Endothelial cell of umbilical vein (primary cell): Measurements from ENCODE around the gene ELMOD3.

Experiments
- EZH2 ChIP-seq: IDR thresholded peaks from 2 replicates; pipeline ENCODE4 v1.6.1; 2012; ENCODE audit warnings: borderline replicate concordance, low read depth, mild to moderate bottlenecking, moderate library complexity, low read length, inconsistent platforms; ENCODE audit not compliant: severe bottlenecking
- FOS ChIP-seq: IDR thresholded peaks from 2 replicates; pipeline ENCODE4 v1.6.1; 2011; ENCODE audit warnings: mild to moderate bottlenecking, low read length, moderate library complexity, borderline replicate concordance; ENCODE audit not compliant: insufficient read depth
- GATA2 ChIP-seq: IDR thresholded peaks from 2 replicates; pipeline ENCODE4 v1.7.0; 2011; ENCODE audit warnings: low read depth, mild to moderate bottlenecking, moderate library complexity, mixed read lengths, low read length; ENCODE audit not compliant: insufficient read length, insufficient read depth
- MYC ChIP-seq: IDR thresholded peaks from one replicate; pipeline ENCODE4 v1.6.1; 2011; ENCODE audit warnings: mild to moderate bottlenecking, low read depth, low read length
- POLR2A ChIP-seq: IDR thresholded peaks from 2 replicates; pipeline ENCODE4 v1.6.1; 2012; ENCODE audit warnings: low read depth, mild to moderate bottlenecking, control low read depth, low read length
- POLR2AphosphoS5 ChIP-seq: IDR thresholded peaks from 2 replicates; pipeline ENCODE4 v1.6.1; 2012; ENCODE audit warnings: low read depth, mild to moderate bottlenecking, control low read depth, low read length, moderate library complexity; ENCODE audit not compliant: insufficient read depth
- TF ChIP-seq, protein P1 (sequence below), 2 donors: IDR thresholded peaks; 1 replicate in 1 of 2; 2 replicates in 1 of 2; pipeline ENCODE4 v1.5.1; 2011; ENCODE audit warnings: low read length in 2 of 2, mild to moderate bottlenecking in 2 of 2, moderate library complexity in 2 of 2, control low read depth in 1 of 2, inconsistent platforms in 1 of 2, low read depth in 1 of 2; ENCODE audit not compliant: insufficient read depth in 1 of 2; ENCODE audit errors: extremely low read depth in 1 of 2
- TF ChIP-seq, protein P2 (sequence below): IDR thresholded peaks from 2 replicates; pipeline ENCODE4 v1.6.1; 2011; ENCODE audit not compliant: insufficient read depth, insufficient read length

DNA sequence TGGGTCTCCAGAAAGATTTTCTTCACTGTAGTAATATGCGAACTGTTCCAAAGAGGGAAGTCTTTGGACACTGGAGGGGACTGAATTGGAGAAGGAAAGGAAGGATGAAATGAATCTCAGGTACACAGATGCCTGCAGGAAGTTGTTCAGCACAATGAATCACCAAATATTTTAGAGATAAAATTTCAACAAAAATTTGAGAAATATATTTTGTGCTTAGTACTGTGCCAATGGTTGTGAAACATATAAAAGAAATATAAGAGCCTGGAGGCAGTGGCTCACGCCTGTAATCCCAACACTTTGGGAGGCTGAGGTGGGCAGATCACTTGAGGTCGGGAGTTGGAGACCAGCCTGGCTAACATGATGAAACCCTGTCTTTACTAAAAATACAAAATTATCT lies 3.2 kb downstream of the ELMOD3 start:
- TF ChIP-seq, protein P1, sequence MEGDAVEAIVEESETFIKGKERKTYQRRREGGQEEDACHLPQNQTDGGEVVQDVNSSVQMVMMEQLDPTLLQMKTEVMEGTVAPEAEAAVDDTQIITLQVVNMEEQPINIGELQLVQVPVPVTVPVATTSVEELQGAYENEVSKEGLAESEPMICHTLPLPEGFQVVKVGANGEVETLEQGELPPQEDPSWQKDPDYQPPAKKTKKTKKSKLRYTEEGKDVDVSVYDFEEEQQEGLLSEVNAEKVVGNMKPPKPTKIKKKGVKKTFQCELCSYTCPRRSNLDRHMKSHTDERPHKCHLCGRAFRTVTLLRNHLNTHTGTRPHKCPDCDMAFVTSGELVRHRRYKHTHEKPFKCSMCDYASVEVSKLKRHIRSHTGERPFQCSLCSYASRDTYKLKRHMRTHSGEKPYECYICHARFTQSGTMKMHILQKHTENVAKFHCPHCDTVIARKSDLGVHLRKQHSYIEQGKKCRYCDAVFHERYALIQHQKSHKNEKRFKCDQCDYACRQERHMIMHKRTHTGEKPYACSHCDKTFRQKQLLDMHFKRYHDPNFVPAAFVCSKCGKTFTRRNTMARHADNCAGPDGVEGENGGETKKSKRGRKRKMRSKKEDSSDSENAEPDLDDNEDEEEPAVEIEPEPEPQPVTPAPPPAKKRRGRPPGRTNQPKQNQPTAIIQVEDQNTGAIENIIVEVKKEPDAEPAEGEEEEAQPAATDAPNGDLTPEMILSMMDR (IDR thresholded peaks at IDR 0.05; ENCODE audit: extremely low read depth in 1 of 2, insufficient read depth in 1 of 2, low read depth in 1 of 2, low read length in 2 of 2): no peak
- no peak for TF ChIP-seq POLR2AphosphoS5
- no peak for TF ChIP-seq MYC
- TF ChIP-seq POLR2A: no peak
- TF ChIP-seq, protein P2, sequence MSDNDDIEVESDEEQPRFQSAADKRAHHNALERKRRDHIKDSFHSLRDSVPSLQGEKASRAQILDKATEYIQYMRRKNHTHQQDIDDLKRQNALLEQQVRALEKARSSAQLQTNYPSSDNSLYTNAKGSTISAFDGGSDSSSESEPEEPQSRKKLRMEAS: no peak
- no peak for TF ChIP-seq EZH2
- no peak for TF ChIP-seq FOS
- no peak for TF ChIP-seq GATA2
